GM20431 (cell line): ENCODE results near the gene LRRC63.
"Not testable (repeated sequence)": the region's sequence is repeated elsewhere in the genome, so short reads cannot be mapped to it uniquely, and the experiment has no call there.

ENCODE experiments used
- in situ Hi-C: fragments of 300-500 bp; cut with MseI, MboI; formaldehyde crosslinking; loops from one replicate; pipeline ENCODE4 v1.15.0; 2020; ENCODE audit warnings: low sequenced_read_pairs; ENCODE audit not compliant: unreplicated experiment

The LRRC63 gene

DNA sequence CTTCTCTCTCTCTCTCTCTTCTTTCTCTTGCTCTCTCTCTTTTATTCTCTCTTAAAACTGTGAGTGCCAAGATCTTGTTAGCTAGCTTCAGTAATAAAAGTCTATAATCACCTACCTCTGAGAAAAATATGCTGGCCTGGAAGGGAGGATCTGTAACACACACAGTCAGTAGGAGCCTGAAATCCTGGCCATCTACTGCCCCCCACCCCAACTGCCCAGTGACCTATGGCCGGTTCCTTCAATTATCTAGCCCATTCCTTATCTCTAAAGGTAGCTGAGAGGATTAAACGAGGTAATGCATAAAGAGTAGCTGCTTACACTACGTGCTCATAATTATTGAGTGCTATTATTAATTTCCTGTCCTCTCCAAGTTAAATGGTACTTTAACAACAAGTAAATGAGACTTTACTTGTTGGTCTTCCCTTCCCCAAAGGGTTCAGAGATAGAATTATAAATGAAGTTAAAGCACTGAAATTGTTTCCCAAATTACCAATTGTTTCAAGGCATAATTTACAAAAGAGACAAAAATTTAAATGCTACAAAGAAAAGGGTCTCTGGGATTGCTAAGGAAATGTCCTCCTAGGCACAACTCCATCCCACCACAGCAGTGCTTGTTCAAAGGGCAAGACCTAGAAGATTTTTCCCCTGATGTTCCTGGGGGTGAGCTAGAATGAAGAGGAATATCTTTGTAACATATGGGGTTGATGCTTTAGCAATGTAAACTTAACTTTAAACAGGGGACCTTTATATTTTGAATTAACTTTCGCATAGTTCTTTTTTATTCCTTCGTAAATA lies 31.6 kb upstream of the LRRC63 start:
- in situ Hi-C loops: no loop called here

GRCh38 chr13:46181377-46181839 lies 30.3 kb upstream of the LRRC63 start:
- in situ Hi-C loops: no loop called here

GRCh38 chr13:46181840-46182490 lies 29.8 kb upstream of the LRRC63 start, which contains the start of gene LCP1:
TSS of gene LCP1 (minus strand) at chr13:46182177. CDS start at chr13:46159662, 22,515 bp downstream.
- in situ Hi-C loops: no loop called here

- in situ Hi-C loops: no loop called here
Observed at GRCh38 chr13:46182491-46182877, 29.2 kb upstream of the LRRC63 start.

DNA sequence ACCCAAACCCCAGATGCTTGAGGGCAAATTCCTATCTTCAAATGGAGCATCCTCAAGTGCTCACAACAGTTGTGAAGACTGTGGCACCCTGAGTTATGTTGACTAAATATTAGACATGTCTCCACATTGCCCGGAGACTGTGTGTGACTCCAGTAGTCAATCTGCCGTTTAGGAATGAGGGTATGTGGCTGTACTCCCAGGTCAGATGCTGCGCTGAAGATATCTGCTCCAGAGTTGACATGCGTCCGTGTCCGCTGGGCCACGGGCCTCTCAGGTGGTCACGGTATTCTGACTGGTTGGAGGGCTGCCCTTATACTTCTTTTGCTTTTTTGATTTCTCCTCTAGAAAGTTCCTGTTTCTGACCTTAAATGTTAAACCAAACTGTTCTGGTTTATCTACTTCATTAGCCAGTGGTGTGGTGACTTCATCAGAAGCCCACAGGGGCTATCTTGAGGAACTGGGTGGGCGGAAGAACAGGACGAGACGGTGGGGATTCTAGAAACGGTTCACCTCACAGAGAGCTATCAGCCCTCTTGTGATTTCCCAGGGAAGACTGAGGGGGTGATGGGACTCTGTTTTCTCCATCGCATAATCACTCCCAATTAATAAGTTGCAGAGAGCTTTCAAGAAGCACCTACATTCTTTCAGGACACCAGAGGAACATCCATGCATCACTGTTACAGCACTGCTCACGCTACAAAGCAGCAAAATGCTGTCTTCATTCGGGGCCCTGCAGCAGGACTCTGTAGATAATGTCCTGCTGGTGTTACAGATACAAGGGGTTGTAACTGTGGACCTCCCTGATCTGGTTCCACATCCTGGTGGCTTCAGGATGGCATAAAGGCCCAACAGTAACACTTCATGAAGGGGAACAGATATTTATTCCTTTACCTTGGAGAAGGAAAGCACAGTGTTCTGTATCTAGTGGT lies 28.4 kb upstream of the LRRC63 start:
- in situ Hi-C loops: no loop called here

DNA sequence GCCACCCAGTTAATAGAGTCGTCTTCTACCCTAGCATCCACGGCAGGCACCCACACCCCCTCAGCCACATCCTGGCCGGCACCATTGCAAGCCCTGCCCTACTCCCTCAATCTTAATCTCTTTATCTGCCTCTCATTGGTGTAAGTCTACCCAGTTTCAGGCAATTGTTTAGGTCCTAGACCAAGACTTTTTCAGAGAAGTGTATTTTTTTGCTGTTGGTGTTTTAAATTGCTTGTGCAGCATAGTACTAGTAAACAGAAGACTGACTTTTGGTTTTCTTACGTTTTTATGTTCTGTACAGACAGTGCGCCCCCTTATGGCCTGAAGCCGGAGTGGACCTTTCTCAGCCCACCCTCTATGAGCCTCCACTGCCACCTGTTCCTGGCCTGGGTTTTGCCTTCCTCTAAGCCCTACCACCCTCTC lies 27.4 kb upstream of the LRRC63 start:
- in situ Hi-C loops: no loop called here

GRCh38 chr13:46185634-46186033 lies 26.1 kb upstream of the LRRC63 start:
- in situ Hi-C loops: no loop called here

DNA sequence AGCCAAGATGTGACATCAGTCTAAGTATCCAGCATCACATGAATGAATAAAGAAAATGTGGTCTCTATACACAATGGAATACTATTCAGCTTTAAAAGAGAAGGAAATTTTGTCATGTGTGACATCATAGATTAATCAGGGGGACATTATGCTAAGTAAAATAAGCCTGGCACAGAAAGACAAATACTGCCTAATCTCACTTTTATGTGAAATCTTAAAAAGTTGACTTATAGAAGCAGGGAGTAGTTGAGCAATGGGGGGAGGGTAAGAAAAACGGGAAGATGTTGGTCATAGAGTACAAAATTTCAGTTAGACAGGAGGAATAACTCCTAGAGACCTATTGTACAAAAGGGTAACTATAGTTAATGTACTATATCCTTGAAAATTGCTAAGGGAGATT lies 19.3 kb upstream of the LRRC63 start:
- in situ Hi-C loops: no loop called here

GRCh38 chr13:46195016-46195415 lies 16.7 kb upstream of the LRRC63 start:
- in situ Hi-C loops: no loop called here

DNA sequence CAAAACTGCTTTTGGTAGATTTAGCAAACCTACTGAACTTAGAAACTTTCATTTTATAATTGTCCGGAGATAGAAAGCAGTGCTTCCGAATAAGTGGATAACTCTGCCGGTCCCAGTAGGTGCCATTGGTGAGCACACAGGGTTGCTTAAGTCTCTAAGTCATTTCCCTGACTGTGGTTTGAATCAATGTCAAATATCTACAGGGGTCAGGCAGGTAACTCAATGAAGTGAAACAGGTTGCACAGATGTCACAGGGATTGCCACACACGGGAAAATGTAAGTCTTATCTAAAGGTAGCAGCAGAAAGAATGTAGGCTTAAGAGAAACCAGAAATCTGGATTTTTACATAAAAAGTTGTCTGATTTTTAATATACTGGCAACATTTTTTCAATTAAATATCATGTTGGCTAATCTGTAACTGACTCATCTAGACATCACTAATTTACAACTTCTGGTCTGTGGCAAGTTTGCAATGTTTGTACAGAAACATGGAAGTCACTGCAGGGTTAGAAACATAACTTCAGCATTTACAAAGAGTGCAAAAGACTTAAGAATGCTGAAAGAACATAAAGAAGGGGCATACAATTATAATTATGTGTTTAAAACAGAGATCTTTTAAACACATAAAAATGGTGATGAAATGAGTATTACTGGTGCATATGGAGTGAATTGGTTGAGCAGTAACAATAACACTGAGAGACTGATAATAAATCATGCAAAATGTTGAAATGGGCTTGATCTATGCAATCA lies 14.3 kb upstream of the LRRC63 start:
- in situ Hi-C loops: no loop called here

- in situ Hi-C loops: no loop called here
Observed at GRCh38 chr13:46198696-46199193, 13.0 kb upstream of the LRRC63 start.

DNA sequence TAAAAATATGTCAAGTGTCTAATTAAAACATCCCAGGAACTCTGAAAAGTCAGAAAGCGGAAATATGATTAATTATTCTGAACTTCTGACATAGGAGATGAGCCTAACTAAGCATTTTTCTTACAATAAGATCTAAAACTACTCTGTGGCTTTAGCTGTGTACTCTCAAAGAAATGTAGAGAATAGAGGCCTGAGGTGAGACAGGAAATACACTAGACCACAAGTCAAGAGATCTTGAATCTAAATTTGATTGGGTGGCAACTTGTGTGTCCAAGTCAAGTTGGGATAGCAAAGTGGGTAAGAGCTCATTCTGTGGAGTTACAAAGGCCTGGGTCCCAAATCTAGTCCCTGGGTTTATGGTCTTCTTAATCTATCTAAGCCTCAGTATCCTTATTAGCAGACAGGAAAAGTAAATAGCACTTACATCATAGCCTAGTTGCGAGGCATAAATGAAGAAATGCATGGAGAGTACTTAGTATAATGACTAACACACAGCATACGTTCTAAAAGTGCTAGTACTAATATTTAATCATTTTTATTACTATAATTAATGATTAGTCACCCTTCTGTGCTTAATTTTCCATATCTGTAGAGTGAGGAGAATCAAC lies 9.4 kb upstream of the LRRC63 start:
- in situ Hi-C loops: no loop called here

DNA sequence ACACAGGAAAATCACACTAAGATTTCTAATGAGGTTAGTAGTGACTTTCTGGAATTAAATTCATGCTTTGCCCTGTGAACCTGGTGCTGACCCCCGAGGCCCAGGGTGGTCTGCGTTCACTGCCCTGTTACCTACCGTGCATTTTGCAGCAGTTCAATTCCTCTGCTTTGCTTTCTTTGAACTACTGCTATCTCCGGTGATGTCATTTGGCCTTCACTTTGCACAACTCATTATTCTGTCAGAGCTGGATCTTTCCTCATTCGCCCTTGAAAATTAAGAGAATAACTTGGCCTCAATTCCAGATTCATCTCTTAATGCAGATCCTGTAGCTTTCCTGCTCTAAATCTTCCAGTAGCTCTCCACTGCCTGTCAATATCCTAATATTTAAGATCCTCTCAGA lies 8.8 kb upstream of the LRRC63 start:
- in situ Hi-C loops: no loop called here

GRCh38 chr13:46206143-46206542 lies 5.6 kb upstream of the LRRC63 start:
- in situ Hi-C loops: no loop called here

DNA sequence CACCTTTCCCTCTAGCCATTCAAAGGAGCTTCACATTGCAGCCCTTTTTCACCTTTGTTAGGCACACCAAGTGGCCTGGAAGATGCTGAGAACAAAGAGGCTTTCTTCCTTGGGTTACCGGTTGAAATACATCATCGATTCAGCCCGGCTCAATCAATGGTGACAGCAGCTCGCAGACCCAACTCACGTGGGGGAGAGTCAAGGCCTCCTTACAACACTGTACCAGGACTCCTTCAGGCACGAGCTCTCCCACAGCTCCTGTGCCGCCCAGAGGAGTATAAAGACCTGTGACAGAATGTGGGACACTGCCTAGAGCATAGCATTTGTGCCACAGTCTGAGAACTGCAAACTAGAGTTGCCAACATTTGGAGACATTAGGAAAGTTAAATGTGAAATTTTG lies 3.9 kb upstream of the LRRC63 start:
- in situ Hi-C loops: no loop called here

DNA sequence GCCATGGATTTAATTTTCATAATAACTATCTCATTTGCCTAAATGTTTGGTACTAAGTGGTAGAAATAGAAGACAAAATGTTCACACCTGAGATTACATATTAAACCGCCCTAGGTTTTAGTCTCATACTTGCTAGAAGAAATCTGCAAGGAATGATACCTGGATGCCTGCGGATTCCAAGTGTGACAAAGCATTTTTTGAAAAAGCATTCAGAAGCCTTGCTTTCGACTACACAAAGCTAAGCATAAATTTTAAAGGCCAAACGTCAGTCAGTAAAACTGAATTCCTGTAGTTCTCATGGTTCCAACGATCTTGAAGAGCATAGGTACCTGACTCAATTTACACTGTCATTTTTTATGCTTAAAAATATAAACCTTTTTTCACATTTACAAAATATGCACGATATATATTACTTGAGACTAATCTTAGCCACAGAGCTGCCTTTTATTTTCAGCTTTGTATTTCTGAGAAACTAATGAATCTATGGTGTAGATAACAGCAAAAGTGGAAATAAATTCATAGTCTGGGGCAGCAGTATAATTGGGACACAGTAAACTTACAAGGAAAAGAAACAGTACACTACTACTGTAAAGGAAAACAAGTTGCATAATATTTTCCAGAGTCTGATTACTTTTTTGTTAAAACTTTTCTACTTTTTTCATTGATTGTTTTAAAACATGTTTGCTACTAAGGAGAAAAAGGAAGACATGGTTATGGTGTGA lies 1.2 kb upstream of the LRRC63 start:
- in situ Hi-C loops: no loop called here

GRCh38 chr13:46211116-46211482 lies 629 bp upstream of the LRRC63 start:
- in situ Hi-C loops: no loop called here

DNA sequence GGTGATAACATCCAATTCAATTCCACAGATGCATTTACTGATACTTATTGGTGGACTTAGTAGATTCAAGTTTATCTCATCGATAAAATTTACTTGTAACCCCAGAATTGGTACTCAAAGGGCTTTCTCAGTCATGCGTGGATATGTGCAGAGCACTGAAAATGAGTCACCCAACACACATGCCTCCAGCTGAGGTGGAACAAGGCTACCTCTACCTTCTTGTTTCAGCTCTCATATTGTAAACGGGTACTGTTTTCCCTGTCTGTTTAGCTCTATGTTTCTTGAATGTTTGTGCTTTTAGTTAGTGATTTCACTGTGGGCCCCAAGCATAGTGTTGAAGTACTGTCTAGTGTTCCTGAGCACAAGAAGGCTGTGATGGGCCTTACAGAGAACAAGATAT lies 1.5 kb downstream of the LRRC63 start:
- in situ Hi-C loops: no loop called here

GRCh38 chr13:46214741-46215140 lies 3.0 kb downstream of the LRRC63 start:
- in situ Hi-C loops: not testable (repeated sequence)
